NCI-H2227 (cell line): ENCODE data around the gene TRUB2.

Experiments
- DNase-seq: peaks from one replicate; lab custom pipeline; 2025; ENCODE audit not compliant: unreplicated experiment; lab: John Stamatoyannopoulos, UW

Gene TRUB2

DNA sequence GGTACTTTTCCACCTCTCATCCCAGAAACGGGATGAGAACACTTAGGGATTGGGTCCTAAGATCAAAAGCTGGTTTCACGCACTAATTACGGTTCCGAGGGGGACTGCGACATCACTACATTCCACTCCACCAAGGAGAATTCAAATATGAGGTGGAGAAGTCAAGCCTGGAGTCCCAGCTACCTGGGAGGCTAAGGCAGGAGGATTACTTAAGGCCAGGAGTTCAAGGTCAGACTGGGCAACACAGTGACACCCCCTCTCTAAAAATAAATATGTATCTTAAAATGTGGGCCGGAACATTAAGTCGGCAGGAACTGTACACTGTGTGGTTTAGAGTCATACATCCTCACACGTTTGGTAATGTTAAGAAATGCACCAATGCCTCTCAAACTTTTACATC lies 48.0 kb downstream of the TRUB2 start:
- no peak for DNase-seq

DNA sequence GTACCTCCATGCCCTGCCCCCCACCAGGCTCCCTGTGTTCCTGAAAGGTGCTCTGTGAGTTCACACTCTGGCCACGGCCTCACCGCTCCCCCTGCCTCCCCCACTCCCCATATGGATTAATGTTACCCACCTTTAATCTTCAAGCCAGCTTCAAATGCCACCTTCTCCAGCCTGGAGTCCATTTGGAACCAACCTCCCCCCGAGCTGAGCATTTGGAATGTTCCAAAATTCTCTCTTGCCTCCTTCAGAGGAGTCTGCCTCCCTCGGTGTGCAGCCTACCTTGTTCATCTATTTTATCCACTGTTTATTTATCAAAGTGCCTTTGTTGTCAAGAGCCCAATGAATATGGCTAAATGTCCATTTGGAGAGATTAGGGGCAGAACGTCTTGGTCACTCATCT lies 50.7 kb downstream of the TRUB2 start:
- DNase-seq, result no peak

DNA sequence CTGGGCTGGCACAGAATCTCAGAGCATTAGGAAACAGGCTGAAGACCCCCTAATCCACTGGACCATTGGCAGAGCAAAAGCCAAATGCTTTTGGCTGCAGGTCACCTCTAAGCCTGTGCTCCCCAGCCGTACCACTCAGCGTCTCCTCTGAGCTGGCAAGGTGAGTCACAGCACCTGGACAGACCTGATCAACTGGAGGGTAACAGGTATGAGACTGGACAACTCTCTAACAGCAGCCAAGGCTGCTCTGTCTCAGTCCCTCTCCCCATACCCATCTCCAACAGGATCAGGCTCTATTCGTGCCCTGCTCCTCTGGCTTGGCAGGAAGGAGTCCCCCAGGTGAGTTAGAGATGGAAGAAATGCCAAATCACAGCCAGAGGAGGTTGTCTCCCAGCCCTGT lies 51.1 kb downstream of the TRUB2 start:
- no peak for DNase-seq

DNA sequence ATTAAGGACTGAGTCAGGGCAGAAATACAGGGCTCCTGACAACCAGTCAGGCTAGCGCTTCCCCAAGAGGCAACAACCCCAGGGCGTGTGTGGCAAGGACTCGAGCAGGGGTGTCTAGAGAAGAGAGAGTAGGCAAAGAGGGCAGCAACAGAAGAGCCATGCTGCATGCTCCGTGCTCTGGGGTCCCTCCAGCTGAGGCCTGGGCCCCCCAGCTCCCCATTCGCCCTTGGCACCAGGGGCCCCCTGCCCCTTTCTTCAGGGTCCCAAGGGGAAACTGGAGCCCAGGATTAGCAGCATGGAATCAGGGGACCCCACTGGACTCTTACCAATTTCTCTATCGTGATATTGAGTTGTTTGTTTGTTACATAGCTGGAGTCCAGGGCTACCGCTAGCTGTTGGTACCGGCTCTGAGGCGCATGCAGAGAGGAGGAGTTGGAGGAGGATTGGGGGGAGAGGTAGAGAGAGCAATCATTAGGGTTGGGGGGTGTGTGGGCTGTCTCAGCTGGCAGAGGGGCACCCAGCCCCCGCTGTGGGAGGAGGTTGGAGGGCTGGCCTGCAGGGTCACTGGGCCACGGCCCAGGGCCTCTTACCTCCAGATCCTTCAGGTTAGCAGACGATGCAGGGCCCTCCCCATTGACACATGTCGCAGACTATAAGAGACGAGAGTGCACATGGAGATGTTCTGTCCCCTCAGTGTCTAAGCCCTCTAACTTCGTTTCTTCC lies 55.2 kb downstream of the TRUB2 start:
- DNase-seq, result no peak

DNA sequence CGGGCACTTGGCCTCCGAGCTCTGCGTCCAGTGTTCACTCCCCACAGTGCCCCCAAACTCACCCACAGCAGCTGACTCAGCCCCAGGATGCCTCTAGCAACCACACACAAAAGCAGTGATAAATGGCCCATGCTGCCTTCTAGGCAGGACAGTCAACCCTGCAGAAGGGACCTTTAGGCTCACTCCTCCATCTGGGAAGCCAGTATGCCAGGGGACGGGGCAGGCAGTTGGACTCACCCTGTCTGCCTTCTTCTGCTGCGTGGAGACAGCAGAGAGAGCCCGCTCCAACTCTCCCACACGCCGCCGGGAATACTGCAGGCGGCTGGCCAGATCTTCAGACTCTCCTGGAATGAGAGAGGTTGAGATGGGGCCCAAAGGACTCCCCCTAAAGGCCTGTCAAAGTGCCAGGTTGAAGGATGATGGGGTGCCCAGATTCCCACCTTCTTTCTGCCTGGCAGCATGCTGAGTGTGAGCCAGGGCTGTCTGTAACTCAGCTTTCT lies 56.8 kb downstream of the TRUB2 start:
- no peak for DNase-seq

DNA sequence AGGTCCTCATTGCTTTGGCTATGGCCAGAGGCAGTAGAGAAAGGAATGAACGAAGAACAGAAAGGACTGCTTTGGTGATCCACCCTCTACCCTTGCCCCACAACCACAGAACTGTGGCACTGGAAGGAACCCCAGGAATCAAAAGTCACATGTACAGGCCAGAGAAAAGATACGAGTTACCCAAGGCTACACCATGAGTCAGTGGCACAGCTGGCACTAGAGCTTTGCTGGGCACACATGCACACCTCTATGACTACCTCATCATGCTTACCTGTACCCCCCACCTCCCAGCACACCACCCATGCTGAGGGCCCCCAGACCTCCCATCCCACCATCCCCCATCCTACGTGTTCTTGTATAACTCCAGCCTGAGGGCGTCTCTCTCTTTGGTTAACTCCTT lies 59.6 kb downstream of the TRUB2 start:
- DNase-seq, result no peak

DNA sequence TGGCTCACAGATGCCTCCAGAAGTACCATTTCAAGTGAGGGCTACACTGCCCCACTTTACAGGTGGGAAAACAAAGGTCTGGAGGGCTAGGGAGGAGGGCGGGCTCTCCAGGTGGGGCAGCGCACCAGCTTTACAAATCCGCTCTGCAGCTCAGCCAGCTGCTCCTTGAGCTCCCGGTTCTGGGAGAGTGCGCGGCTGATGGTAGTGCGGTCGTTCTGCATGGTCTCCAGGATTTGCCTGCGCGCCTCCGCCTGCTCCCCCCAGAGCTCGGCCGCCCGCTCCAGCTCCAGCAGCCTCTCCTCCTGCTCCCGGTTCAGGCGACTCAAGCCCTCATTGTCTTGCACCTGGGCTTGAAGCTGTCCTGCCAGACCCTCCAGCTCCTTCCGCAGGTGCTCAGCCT lies 61.9 kb downstream of the TRUB2 start:
- no peak for DNase-seq

DNA sequence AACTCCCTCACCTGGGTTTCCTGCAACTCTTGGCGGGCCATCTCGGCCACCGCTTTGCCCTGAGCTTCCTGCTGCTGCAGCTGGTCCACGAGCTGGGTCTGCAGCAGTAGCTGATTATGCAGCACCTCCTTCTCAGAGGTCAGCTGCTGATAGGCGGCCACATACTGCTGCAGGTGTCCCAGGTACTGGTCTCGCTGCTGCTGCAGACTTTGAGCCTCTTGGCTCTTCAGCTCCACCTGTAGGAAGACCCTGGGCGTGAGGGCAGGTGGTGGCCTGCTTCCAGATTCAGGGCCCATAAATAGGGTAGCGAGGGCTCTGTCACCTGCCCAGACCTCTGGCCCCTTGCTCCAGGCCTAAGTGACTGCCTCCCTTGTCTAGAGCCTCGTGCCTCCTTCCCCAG lies 63.1 kb downstream of the TRUB2 start:
- no peak for DNase-seq

DNA sequence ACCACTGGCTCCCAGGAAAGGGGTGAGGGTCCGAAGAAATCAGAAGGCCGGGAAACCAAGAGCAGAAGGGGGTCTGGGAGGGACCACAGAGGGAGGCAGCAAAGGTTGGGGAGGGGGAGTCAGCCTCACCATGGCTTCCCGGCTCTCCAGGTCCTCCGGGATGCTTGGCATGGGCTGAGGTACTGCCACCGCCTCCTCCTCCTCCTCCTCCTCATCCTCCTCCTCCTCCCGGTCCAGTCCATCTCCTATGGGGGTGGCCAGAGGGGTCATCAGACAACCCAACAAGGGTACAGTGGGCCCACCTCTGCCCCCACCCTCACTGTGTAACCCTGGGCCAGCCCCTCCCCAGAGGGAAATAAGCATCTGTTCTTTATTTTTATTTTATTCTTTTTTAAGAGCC lies 63.9 kb downstream of the TRUB2 start:
- DNase-seq, result no peak

DNA sequence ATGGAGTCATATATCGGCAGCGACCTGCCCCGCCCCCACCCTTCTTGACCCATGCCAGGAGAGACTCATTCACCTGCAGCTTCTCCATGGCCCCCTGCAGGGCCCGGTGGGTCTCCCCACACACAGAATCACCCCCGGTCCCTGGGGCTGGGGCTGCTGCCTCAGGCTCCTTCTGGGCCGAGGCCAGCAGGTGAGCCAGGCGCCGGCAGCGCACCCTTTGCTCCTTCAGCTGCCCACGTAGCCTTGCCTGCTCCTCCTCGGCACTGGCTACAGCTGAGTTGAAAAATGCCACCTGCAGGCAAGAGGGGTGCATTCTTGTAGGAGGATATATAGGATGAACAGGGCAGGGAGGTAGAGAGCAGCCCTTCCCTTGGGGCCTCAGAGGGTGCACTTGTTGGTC lies 64.3 kb downstream of the TRUB2 start:
- DNase-seq, result no peak

DNA sequence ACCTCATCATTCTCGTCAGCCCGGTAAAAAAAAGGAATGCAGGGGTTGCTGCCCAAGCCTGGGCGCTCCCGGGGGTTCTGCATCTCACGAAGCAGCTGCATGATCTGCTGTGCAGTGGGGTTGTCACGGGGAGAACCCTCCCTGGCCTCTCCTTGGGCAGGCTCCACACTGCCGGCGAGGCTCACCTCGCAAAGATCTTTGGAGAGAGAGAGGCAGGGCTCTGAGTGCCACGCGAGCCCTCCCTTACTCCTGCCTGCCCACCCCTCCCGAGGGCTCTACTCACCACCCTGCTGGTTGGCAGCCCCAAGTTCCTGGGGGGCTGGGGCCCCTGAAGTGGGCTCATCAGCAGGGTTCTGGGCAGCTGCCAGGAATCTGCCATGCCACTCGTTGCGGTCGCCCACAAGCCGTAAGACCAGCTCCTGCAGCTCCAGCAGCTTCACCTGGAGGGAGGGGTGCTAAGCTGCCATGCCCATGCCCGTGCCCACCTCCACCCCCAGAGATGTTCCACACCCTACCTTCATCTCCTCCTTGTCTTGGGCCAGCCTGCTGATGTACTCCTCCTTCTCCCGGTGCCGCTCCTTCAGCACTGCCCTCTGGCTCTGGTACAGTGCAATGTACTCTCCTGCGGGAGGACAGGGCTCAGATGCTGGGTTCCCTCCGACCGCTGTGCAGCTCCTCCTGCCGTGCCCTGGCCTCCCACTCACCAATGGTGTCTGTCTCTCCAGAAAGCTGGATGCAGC lies 65.0 kb downstream of the TRUB2 start:
- no peak for DNase-seq
